SK-N-SH (cell line): ENCODE data around the gene MRPS27.

Source experiments
- GABPA ChIP-seq: IDR thresholded peaks from 2 replicates; pipeline ENCODE4 v1.4.0; 2012; ENCODE audit warnings: low read depth, mild to moderate bottlenecking
- POLR2AphosphoS5 ChIP-seq: IDR thresholded peaks from 2 replicates; pipeline ENCODE4 v1.6.1; 2012; ENCODE audit warnings: low read depth, low read length
- RFX5 ChIP-seq: IDR thresholded peaks from 2 replicates; pipeline ENCODE4 v1.6.1; 2012; ENCODE audit warnings: mild to moderate bottlenecking, improper control_type of control experiment, low read length
- SIN3A ChIP-seq: IDR thresholded peaks from 2 replicates; pipeline ENCODE4 v1.6.1; 2012; ENCODE audit warnings: low read depth, mild to moderate bottlenecking, low read length, moderate library complexity, borderline replicate concordance
- TF ChIP-seq, protein P1 (sequence below): fragments of 200-600 bp; sonication (generic); IDR thresholded peaks from 2 replicates; pipeline ENCODE4 v1.6.1; 2017; ENCODE audit warnings: antibody characterized with exemption, mild to moderate bottlenecking, moderate library complexity

DNA sequence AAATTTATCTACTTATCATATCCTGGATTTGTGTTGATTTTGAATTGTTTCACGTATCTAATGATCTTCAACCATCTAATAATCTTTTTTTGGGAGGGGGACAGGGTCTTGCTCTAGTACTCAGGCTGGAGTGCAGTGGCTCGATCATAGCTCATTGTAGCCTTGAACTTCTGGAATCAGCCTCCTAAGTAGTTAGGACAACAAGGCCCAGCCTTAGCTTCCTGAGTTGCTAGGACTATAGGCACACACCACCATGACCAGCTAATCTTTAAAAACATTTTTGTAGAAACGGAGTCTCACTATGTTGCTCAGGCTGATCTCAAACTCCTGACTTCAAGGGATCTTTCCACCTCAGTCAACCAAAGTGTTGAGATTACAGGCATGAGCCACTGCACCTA, 34.6 kb downstream of the MRPS27 start:
- TF ChIP-seq RFX5 (no peak), GABPA (no peak), POLR2AphosphoS5 (no peak), SIN3A (no peak)
- TF ChIP-seq, protein P1, sequence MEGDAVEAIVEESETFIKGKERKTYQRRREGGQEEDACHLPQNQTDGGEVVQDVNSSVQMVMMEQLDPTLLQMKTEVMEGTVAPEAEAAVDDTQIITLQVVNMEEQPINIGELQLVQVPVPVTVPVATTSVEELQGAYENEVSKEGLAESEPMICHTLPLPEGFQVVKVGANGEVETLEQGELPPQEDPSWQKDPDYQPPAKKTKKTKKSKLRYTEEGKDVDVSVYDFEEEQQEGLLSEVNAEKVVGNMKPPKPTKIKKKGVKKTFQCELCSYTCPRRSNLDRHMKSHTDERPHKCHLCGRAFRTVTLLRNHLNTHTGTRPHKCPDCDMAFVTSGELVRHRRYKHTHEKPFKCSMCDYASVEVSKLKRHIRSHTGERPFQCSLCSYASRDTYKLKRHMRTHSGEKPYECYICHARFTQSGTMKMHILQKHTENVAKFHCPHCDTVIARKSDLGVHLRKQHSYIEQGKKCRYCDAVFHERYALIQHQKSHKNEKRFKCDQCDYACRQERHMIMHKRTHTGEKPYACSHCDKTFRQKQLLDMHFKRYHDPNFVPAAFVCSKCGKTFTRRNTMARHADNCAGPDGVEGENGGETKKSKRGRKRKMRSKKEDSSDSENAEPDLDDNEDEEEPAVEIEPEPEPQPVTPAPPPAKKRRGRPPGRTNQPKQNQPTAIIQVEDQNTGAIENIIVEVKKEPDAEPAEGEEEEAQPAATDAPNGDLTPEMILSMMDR, result no peak
